B cell (primary cell): Measurements from ENCODE around the gene SLC19A2. TPM values are rescaled to one million over a fixed set of nuclear protein-coding genes. Genes with fewer than 3 reads are reported as not detected.
A peak's percentile ranks its signal among the peaks of the same experiment; 100 is the strongest.

Source experiments
- ATAC-seq: fragments of 200-7000 bp; cut with Tn5 transposase; one replicate; pipeline ENCODE4 v1.10.0; 2021; ENCODE audit warnings: low read depth, mild to moderate bottlenecking, moderate number of reproducible peaks, moderate library complexity
- CTCF ChIA-PET: fragments of 350-600 bp; sonication (Branson Sonifier 250); formaldehyde crosslinking; loops from one replicate; lab custom pipeline; 2021; ENCODE audit warnings: antibody characterized with exemption, inconsistent platforms; lab: Charles Lee
- POLR2A ChIA-PET: fragments of 350-600 bp; sonication (Branson Sonifier 250); formaldehyde crosslinking; loops from one replicate; lab custom pipeline; 2021; ENCODE audit warnings: antibody characterized with exemption; lab: Charles Lee
- DNase-seq: peaks from one replicate; pipeline ENCODE4 v3.0.0; 2013
- H2AFZ ChIP-seq: 2 replicates; pipeline ENCODE4 v1.6.1; 2012; ENCODE audit warnings: mild to moderate bottlenecking, low read depth, low read length; ENCODE audit not compliant: insufficient read depth, poor library complexity, severe bottlenecking
- H3K27ac ChIP-seq, 2 donors: 1 replicate in 1 of 2; 2 replicates in 1 of 2; pipeline ENCODE4 v1.5.1; 2012 to 2013; ENCODE audit warnings: low read length in 2 of 2, mild to moderate bottlenecking in 2 of 2, moderate library complexity in 1 of 2
- H3K27me3 ChIP-seq, 4 experiments: fragments of 200-600 bp in 1 of 4; sonication (generic) in 1 of 4; replicated peaks in 1 of 4; 1 replicate in 2 of 4; 2 replicates in 2 of 4; pipeline versions ENCODE4 v1.6.1 to v1.7.0; 2013 to 2016; ENCODE audit warnings: low read length in 3 of 4, mild to moderate bottlenecking in 2 of 4, mixed read lengths in 1 of 4, moderate library complexity in 1 of 4; ENCODE audit not compliant: insufficient read depth in 4 of 4, control insufficient read depth in 3 of 4; ENCODE audit errors: control extremely low read depth in 1 of 4
- H3K36me3 ChIP-seq, 2 experiments: replicated peaks in 1 of 2; 1 replicate in 1 of 2; 2 replicates in 1 of 2; pipeline versions ENCODE4 v1.6.1 to v1.7.1; 2013; ENCODE audit warnings: low read length in 1 of 2; ENCODE audit not compliant: insufficient read depth in 2 of 2, control insufficient read depth in 1 of 2; ENCODE audit errors: control extremely low read depth in 1 of 2, extremely low read depth in 1 of 2
- H3K4me1 ChIP-seq, 2 donors: fragments of 200-600 bp in 1 of 2; sonication (generic) in 1 of 2; 1 replicate in 1 of 2; 2 replicates in 1 of 2; pipeline versions ENCODE4 v1.5.1 to v1.6.1; 2013 to 2017; ENCODE audit warnings: low read length in 2 of 2; ENCODE audit not compliant: control insufficient read depth in 2 of 2, insufficient read depth in 2 of 2
- H3K4me2 ChIP-seq: replicated peaks from 2 replicates; pipeline ENCODE3; 2012; ENCODE audit warnings: mild to moderate bottlenecking, low read depth, low read length; ENCODE audit not compliant: poor library complexity, severe bottlenecking
- H3K4me3 ChIP-seq, 5 experiments: fragments of 200-600 bp in 1 of 5; sonication (generic) in 1 of 5; 1 replicate in 3 of 5; 2 replicates in 2 of 5; pipeline versions ENCODE4 v1.5.1 to v1.7.0; 2011 to 2016; ENCODE audit warnings: low read length in 4 of 5, mild to moderate bottlenecking in 4 of 5, low read depth in 2 of 5, control low read depth in 1 of 5, moderate library complexity in 1 of 5; ENCODE audit not compliant: insufficient read depth in 1 of 5; ENCODE audit errors: control extremely low read depth in 1 of 5, extremely low read depth in 1 of 5
- H3K79me2 ChIP-seq: fragments of 200-600 bp; sonication (generic); one replicate; pipeline ENCODE4 v1.6.0; 2016; ENCODE audit warnings: low read length; ENCODE audit not compliant: control insufficient read depth, insufficient read depth
- H3K9ac ChIP-seq: fragments of 200-600 bp; sonication (generic); 2 replicates; pipeline ENCODE4 v1.6.1; 2017; ENCODE audit warnings: mild to moderate bottlenecking, low read length, moderate library complexity
- H3K9me3 ChIP-seq, 3 donors: one replicate each; pipeline versions ENCODE4 v1.6.1 to v1.7.1; 2013; ENCODE audit warnings: low read length in 2 of 3; ENCODE audit not compliant: control insufficient read depth in 2 of 3, insufficient read depth in 1 of 3; ENCODE audit errors: control extremely low read depth in 1 of 3
- H4K20me1 ChIP-seq: 2 replicates; pipeline ENCODE4 v1.6.0; 2012; ENCODE audit warnings: mild to moderate bottlenecking, low read length; ENCODE audit not compliant: insufficient read depth, control insufficient read depth, poor library complexity, severe bottlenecking
- H3K27ac Mint-ChIP-seq: one replicate; pipeline ENCODE4 v1.8.0; 2021; ENCODE audit warnings: mixed read lengths
- H3K27me3 Mint-ChIP-seq: one replicate; pipeline ENCODE4 v1.8.0; 2021; ENCODE audit warnings: mixed read lengths
- H3K4me1 Mint-ChIP-seq: one replicate; pipeline ENCODE4 v1.8.0; 2021; ENCODE audit warnings: mixed read lengths
- H3K4me3 Mint-ChIP-seq: one replicate; pipeline ENCODE4 v1.8.0; 2021; ENCODE audit warnings: mixed read lengths
- H3K9me3 Mint-ChIP-seq: one replicate; pipeline ENCODE4 v1.8.0; 2022; ENCODE audit warnings: mixed read lengths; ENCODE audit not compliant: insufficient read depth
- CTCF ChIP-seq: fragments of 200-600 bp; IDR thresholded peaks from one replicate; pipeline ENCODE4 v1.8.0; 2022; ENCODE audit warnings: antibody characterized with exemption, mild to moderate bottlenecking
- EZH2 ChIP-seq: IDR thresholded peaks from 2 replicates; pipeline ENCODE4 v1.6.1; 2012; ENCODE audit warnings: borderline replicate concordance, low read depth, mild to moderate bottlenecking, moderate library complexity, low read length; ENCODE audit not compliant: insufficient read depth, poor library complexity, severe bottlenecking
- WGBS: methylation state at CpG from one replicate; pipeline ENCODE4 v1.1.5; 2013; ENCODE audit warnings: missing lambda C conversion rate; ENCODE audit not compliant: insufficient coverage; 5-methylcytosine and 5-hydroxymethylcytosine counted together
- intact Hi-C: fragments of 100-400 bp; cut with micrococcal nuclease; formaldehyde crosslinking; loops from one replicate; pipeline ENCODE4 v1.10.0; 2022
- polyA minus RNA-seq: library from RNA; depleted of rRNA, polyadenylated mRNA; stranded (reverse); fragments of >200 nt; gene quantifications from 2 replicates; pipeline ENCODE4 v1.2.3, GENCODE V29; 2012
- polyA plus RNA-seq: library from polyadenylated mRNA; depleted of rRNA; stranded (reverse); fragments of >200 nt; gene quantifications from 2 replicates; pipeline ENCODE4 v1.2.3, GENCODE V29; 2012
- total RNA-seq, 2 donors: library from RNA; stranded (reverse); fragments of 120-200 nt in 1 of 2; gene quantifications; 1 replicate in 1 of 2; 2 replicates in 1 of 2; pipeline versions ENCODE4 v1.2.3 to v1.2.4, GENCODE V29; 2013 to 2022

Gene SLC19A2
- total RNA-seq (3.9 TPM in 2 replicates), polyA plus RNA-seq (1.5 and 4.2 TPM in 2 replicates), polyA minus RNA-seq (4.7 and 5.3 TPM in 2 replicates)
- total RNA-seq (2013) = 2.9 TPM

GRCh38 chr1:169485431-169486280 is at the start of gene SLC19A2:
TSS of gene SLC19A2 (minus strand) at chr1:169485944. CDS start at chr1:169485766, 178 bp downstream.
- intact Hi-C loops = loop anchor here (1.0 to 5.0 kb wide), 10 partner anchors 61 to 2002 kb away; partner anchors contain the start of genes ATP1B1, GORAB, KIFAP3 and NME7
- peak; percentile 98 for ATAC-seq
- peak within 1 kb of the TSS; percentile 62 to 82 for H3K27ac ChIP-seq

More at GRCh38 chr1:169485431-169486280, at the start of gene SLC19A2:
- H3K4me3 ChIP-seq = peak within 1 kb of the TSS; percentile 68 to 82 (median 74)
- no peak for TF ChIP-seq EZH2
- peak; percentile 44 for TF ChIP-seq CTCF
- peak within 1 kb of the TSS; percentile 78 for H3K9ac ChIP-seq
- ChIA-PET CTCF (interaction anchor here (0.7 to 2.2 kb wide), 5 partner anchors 22 to 1143 kb away, joined by 3 to 12 read pairs (median 3); no protein-coding TSS in a partner anchor), POLR2A (interaction anchor here (0.6 kb wide), 1 partner anchor 1045 kb away, joined by 7 read pairs; no protein-coding TSS in a partner anchor)
- H3K4me1 ChIP-seq = peaks cover 16 to 18% of the 10 kb centered on the region in 2 donors
- Mint-ChIP-seq H3K4me3 (peak within 1 kb of the TSS; percentile 94), H3K27ac (peak within 1 kb of the TSS; percentile 93), H3K27me3 (peaks cover 4% of the 10 kb centered on the region), H3K4me1 (peaks cover 28% of the 10 kb centered on the region), H3K9me3 (no peaks in the 10 kb centered on the region)
- peaks cover 11% of the 10 kb centered on the region for H3K79me2 ChIP-seq
- under 1% methylated on average over 84 of the region's 85 CpGs for WGBS
- H4K20me1 ChIP-seq = no peaks in the 10 kb centered on the region
- peak within 1 kb of the TSS; percentile 88 for H2AFZ ChIP-seq
- DNase-seq = peak; percentile 96
- H3K36me3 ChIP-seq = no peaks in the 10 kb centered on the region
- H3K27me3 ChIP-seq = peaks cover 0 to 3% (median 0%) of the 10 kb centered on the region in 4 experiments
- peak within 1 kb of the TSS; percentile 85 for H3K4me2 ChIP-seq
- H3K9me3 ChIP-seq = no peaks in the 10 kb centered on the region
